ENCODE measurements around the gene LY6G5B. TPM values are rescaled to one million over a fixed set of nuclear protein-coding genes. Genes with fewer than 3 reads are reported as not detected.

Gene LY6G5B
- total RNA-seq, 1 donor from 2014 or later: 32.8 TPM

- Mint-ChIP-seq H3K27ac (no peak overlapping the region), H3K36me3 (ENCODE audit: low read depth) (peaks cover 79% of the 10 kb centered on the region), H3K4me3 (no peak overlapping the region), H3K4me1 (peaks cover 9% of the 10 kb centered on the region), H3K9me3 (no peaks in the 10 kb centered on the region), H3K27me3 (no peaks in the 10 kb centered on the region)
- intact Hi-C loops (cut with micrococcal nuclease): no loop called here
- no peak for DNase-seq
These were observed 37.4 kb upstream of the LY6G5B start for GRCh38 chr6:31632279-31632946.

- Mint-ChIP-seq H3K27me3 (no peaks in the 10 kb centered on the region), H3K4me1 (peaks cover 6% of the 10 kb centered on the region), H3K27ac (no peak overlapping the region), H3K4me3 (no peak overlapping the region), H3K36me3 (ENCODE audit: low read depth) (peaks cover 76% of the 10 kb centered on the region), H3K9me3 (no peaks in the 10 kb centered on the region)
- no peak for DNase-seq
- intact Hi-C loops (cut with micrococcal nuclease): no loop called here
These were observed 36.3 kb upstream of the LY6G5B start for GRCh38 chr6:31633447-31633846.

GRCh38 chr6:31634131-31634530 is 35.6 kb upstream of the LY6G5B start:
- H3K27me3 Mint-ChIP-seq: no peaks in the 10 kb centered on the region
- DNase-seq: no peak
- peaks cover 6% of the 10 kb centered on the region for H3K4me1 Mint-ChIP-seq
- H3K36me3 Mint-ChIP-seq (ENCODE audit: low read depth): peaks cover 76% of the 10 kb centered on the region
- intact Hi-C loops (cut with micrococcal nuclease): no loop called here
- H3K4me3 Mint-ChIP-seq: no peak overlapping the region
- no peaks in the 10 kb centered on the region for H3K9me3 Mint-ChIP-seq
- peak overlapping the region; percentile 68 for H3K27ac Mint-ChIP-seq

GRCh38 chr6:31634969-31635575 is 34.7 kb upstream of the LY6G5B start:
- no peak overlapping the region for H3K4me3 Mint-ChIP-seq
- no peak for DNase-seq
- no peaks in the 10 kb centered on the region for H3K9me3 Mint-ChIP-seq
- H3K4me1 Mint-ChIP-seq: peaks cover 10% of the 10 kb centered on the region
- no peaks in the 10 kb centered on the region for H3K27me3 Mint-ChIP-seq
- peaks cover 73% of the 10 kb centered on the region for H3K36me3 Mint-ChIP-seq (ENCODE audit: low read depth)
- intact Hi-C loops (cut with micrococcal nuclease): no loop called here
- peak overlapping the region; percentile 9 for H3K27ac Mint-ChIP-seq

GRCh38 chr6:31636698-31637596 is 32.8 kb upstream of the LY6G5B start:
- H3K27ac Mint-ChIP-seq: peak overlapping the region; percentile 12
- intact Hi-C loops (cut with micrococcal nuclease): no loop called here
- no peaks in the 10 kb centered on the region for H3K9me3 Mint-ChIP-seq
- H3K4me3 Mint-ChIP-seq: no peak overlapping the region
- H3K4me1 Mint-ChIP-seq: peaks cover 11% of the 10 kb centered on the region
- H3K36me3 Mint-ChIP-seq (ENCODE audit: low read depth): peaks cover 71% of the 10 kb centered on the region
- H3K27me3 Mint-ChIP-seq: no peaks in the 10 kb centered on the region
- DNase-seq: no peak

GRCh38 chr6:31639043-31639442 is 30.7 kb upstream of the LY6G5B start:
- no peaks in the 10 kb centered on the region for H3K27me3 Mint-ChIP-seq
- peaks cover 71% of the 10 kb centered on the region for H3K36me3 Mint-ChIP-seq (ENCODE audit: low read depth)
- peaks cover 9% of the 10 kb centered on the region for H3K4me1 Mint-ChIP-seq
- no peaks in the 10 kb centered on the region for H3K9me3 Mint-ChIP-seq
- no peak for DNase-seq
- H3K4me3 Mint-ChIP-seq: no peak overlapping the region
- intact Hi-C loops (cut with micrococcal nuclease): no loop called here
- peak overlapping the region; percentile 13 for H3K27ac Mint-ChIP-seq

GRCh38 chr6:31639449-31639861 is 30.3 kb upstream of the LY6G5B start:
- intact Hi-C loops (cut with micrococcal nuclease): no loop called here
- Mint-ChIP-seq H3K36me3 (ENCODE audit: low read depth) (peaks cover 69% of the 10 kb centered on the region), H3K27me3 (no peaks in the 10 kb centered on the region), H3K4me1 (peaks cover 8% of the 10 kb centered on the region), H3K27ac (peak overlapping the region; percentile 77), H3K9me3 (no peaks in the 10 kb centered on the region), H3K4me3 (no peak overlapping the region)
- no peak for DNase-seq

GRCh38 chr6:31640612-31641011 is 29.2 kb upstream of the LY6G5B start:
- peaks cover 72% of the 10 kb centered on the region for H3K36me3 Mint-ChIP-seq (ENCODE audit: low read depth)
- no peaks in the 10 kb centered on the region for H3K9me3 Mint-ChIP-seq
- no peak overlapping the region for H3K27ac Mint-ChIP-seq
- H3K4me1 Mint-ChIP-seq: peaks cover 8% of the 10 kb centered on the region
- H3K4me3 Mint-ChIP-seq: no peak overlapping the region
- DNase-seq: no peak
- H3K27me3 Mint-ChIP-seq: no peaks in the 10 kb centered on the region
- intact Hi-C loops (cut with micrococcal nuclease): no loop called here

GRCh38 chr6:31641370-31641769 is 28.4 kb upstream of the LY6G5B start:
- no peak overlapping the region for H3K4me3 Mint-ChIP-seq
- H3K27ac Mint-ChIP-seq: no peak overlapping the region
- no peaks in the 10 kb centered on the region for H3K27me3 Mint-ChIP-seq
- DNase-seq: no peak
- intact Hi-C loops (cut with micrococcal nuclease): no loop called here
- H3K9me3 Mint-ChIP-seq: no peaks in the 10 kb centered on the region
- H3K4me1 Mint-ChIP-seq: peaks cover 8% of the 10 kb centered on the region
- peaks cover 73% of the 10 kb centered on the region for H3K36me3 Mint-ChIP-seq (ENCODE audit: low read depth)

GRCh38 chr6:31642798-31643570 is 26.8 kb upstream of the LY6G5B start:
- Mint-ChIP-seq H3K36me3 (ENCODE audit: low read depth) (peaks cover 70% of the 10 kb centered on the region), H3K4me1 (peaks cover 8% of the 10 kb centered on the region), H3K9me3 (no peaks in the 10 kb centered on the region), H3K27ac (no peak overlapping the region), H3K4me3 (no peak overlapping the region), H3K27me3 (no peaks in the 10 kb centered on the region)
- intact Hi-C loops (cut with micrococcal nuclease): no loop called here
- no peak for DNase-seq

GRCh38 chr6:31643818-31644454 is 25.8 kb upstream of the LY6G5B start:
- Mint-ChIP-seq H3K9me3 (no peaks in the 10 kb centered on the region), H3K36me3 (ENCODE audit: low read depth) (peaks cover 72% of the 10 kb centered on the region), H3K27me3 (no peaks in the 10 kb centered on the region), H3K27ac (no peak overlapping the region), H3K4me3 (no peak overlapping the region), H3K4me1 (peaks cover 10% of the 10 kb centered on the region)
- intact Hi-C loops (cut with micrococcal nuclease): no loop called here
- no peak for DNase-seq

- intact Hi-C loops (cut with micrococcal nuclease): no loop called here
- DNase-seq: no peak
- Mint-ChIP-seq H3K27ac (no peak overlapping the region), H3K4me1 (peaks cover 14% of the 10 kb centered on the region), H3K36me3 (ENCODE audit: low read depth) (peaks cover 73% of the 10 kb centered on the region), H3K9me3 (no peaks in the 10 kb centered on the region), H3K4me3 (no peak overlapping the region), H3K27me3 (no peaks in the 10 kb centered on the region)
These were observed 24.5 kb upstream of the LY6G5B start for GRCh38 chr6:31645325-31645724.

- Mint-ChIP-seq H3K4me1 (peaks cover 48% of the 10 kb centered on the region), H3K9me3 (no peaks in the 10 kb centered on the region), H3K4me3 (peak overlapping the region; percentile 94), H3K36me3 (ENCODE audit: low read depth) (peaks cover 56% of the 10 kb centered on the region), H3K27me3 (peaks cover 3% of the 10 kb centered on the region), H3K27ac (peak overlapping the region; percentile 100)
- intact Hi-C loops (cut with micrococcal nuclease): loop anchor here (1.0 to 2.0 kb wide), 7 partner anchors 9 to 1549 kb away; partner anchors contain the start of genes C6orf47, DDX39B, NFKBIL1 and PRRC2A
- DNase-seq: no peak
These were observed 18.1 kb upstream of the LY6G5B start for GRCh38 chr6:31651602-31652191.
